ENCODE measurements around the gene SLC16A3.
A peak's percentile ranks its signal among the peaks of the same experiment; 100 is the strongest.

SLC16A3 gene

DNA sequence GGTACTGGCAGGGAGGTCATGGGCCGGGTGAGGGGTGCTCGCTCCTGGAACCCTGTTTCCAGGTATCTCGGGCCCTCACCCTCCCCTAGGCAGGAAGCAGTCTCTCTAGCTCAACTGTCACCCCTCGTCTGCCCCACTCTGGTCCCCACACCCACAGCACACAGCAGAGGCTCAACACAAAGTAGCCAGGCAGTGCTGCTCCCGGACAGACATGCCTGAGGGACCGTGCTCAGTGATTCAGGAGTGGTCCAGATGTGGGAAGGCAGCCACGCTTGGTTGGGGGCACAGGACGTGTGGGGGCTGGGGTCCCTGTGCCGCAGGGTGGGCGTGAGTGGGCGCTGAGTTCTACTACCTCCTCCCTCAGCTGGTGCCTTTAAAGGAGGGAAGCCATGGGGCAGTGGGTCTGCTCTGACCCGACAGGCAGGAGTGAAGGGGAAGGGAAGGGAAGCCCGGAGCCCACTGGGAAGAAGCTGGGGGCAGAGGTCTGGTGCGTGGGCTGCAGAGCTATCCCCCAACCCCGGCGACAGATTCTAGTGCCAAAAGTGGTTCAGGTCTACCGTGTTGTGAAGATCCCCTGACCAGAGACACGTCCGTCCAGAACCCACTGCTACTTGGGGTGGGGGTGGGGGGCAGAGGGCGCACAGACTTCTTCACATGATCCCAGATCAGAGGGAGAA, 11.8 kb downstream of the SLC16A3 start:
- peak overlapping the region; percentile 61 for H3K9ac ChIP-seq (ENCODE audit: low read depth, low read length)
- peaks cover 72% of the 10 kb centered on the region for H3K36me3 ChIP-seq (ENCODE audit: insufficient read depth, low read length)
- H3K4me1 ChIP-seq (ENCODE audit: control insufficient read depth, insufficient read depth, low read length) = peaks cover 82% of the 10 kb centered on the region

DNA sequence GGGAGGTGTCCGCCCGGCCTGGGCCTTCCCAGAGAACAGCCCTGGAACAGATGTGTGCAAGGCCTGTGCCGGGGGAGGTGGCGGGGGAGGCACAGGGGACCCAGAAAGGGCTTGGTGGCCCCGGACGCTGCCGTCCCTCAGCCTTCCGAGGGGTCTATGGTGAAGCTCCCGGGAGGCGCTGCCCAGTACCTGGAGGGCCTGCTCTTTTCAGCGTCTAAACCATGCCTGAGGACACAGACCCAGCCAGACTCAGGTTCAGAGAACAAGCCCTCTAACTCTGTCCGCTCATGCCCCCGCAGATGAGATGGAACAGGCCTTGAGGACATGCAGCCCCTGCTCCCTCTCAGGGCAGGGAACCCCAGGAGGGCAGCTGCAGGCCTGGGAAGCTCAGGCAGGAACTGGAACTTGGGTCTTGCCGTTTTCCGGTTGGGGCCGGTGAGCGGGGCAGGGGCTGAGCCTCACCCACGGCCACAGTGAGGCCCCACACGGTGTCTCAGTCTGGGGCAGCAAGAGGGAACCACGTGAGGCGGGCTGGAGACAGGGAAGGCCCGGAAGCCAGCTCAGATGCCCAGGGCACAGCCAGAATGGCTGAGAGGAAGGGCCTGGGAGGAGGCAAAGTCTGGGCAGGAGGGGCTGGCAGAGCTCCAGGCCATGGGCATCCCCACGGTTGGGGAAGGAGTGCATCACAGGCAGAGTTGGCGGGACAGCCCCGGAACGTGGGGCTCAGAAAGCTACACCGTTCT, 12.5 kb downstream of the SLC16A3 start:
- Histone ChIP-seq H3K27me3 (ENCODE audit: control insufficient read depth, insufficient read depth, low read length) (no peaks in the 10 kb centered on the region), H3K4me3 (ENCODE audit: low read length) (no peak overlapping the region), H3K9me3 (replicated peaks; ENCODE audit: low read length) (no peaks in the 10 kb centered on the region), H3K4me2 (ENCODE audit: low read length) (peak overlapping the region; percentile 37), H3K9ac (ENCODE audit: low read depth, low read length) (peak overlapping the region; percentile 61), H3K4me1 (ENCODE audit: control insufficient read depth, insufficient read depth, low read length) (peaks cover 81% of the 10 kb centered on the region), H3K36me3 (ENCODE audit: insufficient read depth, low read length) (peaks cover 72% of the 10 kb centered on the region)

More for the DNA sequence above, 11.8 kb downstream of the SLC16A3 start:
- peak overlapping the region; percentile 37 for H3K4me2 ChIP-seq (ENCODE audit: low read length)
- H3K9me3 ChIP-seq (replicated peaks; ENCODE audit: low read length) = no peaks in the 10 kb centered on the region
- no peaks in the 10 kb centered on the region for H3K27me3 ChIP-seq (ENCODE audit: control insufficient read depth, insufficient read depth, low read length)
- no peak overlapping the region for H3K4me3 ChIP-seq (ENCODE audit: low read length)

DNA sequence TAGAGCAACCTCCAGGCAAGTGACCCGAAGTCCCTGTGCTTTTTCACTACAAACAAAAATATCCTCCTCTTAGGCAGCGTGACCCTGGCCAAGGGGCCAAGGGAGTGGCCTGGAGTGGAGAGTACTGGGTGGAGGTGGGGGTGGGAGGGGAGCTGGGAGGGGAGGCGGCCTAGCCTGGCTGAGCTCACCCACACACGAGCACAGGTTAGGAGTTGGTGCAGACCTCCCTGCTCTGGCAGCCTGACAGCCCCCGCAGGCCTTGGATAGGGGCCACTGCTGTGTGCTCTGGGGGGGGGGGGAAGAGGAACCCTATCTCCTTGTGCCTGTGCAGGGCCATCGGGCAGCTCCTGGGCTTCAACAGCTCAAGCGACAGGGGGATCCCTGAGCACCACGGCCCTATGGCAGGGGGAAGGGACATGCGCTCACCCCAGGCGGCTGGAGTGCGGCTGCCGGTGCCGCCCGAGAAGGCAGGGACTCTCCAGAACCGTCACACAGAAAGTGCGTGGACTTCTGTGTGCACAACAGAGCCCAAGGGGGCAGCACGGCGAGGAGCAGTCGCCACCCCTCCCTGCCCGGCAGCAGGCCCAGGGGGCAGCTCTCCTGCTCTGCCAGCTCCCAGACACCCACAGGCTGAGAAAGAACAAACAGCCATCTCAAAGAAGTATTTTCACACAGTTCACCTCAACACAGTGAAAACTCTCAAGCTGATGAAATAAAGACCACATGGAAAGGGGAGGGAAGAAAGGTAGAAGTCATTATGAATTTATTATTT, 13.3 kb downstream of the SLC16A3 start:
- peak overlapping the region; percentile 37 for H3K4me2 ChIP-seq (ENCODE audit: low read length)
- H3K4me3 ChIP-seq (ENCODE audit: low read length) = no peak overlapping the region
- H3K9me3 ChIP-seq (replicated peaks; ENCODE audit: low read length) = no peaks in the 10 kb centered on the region
- H3K4me1 ChIP-seq (ENCODE audit: control insufficient read depth, insufficient read depth, low read length) = peaks cover 81% of the 10 kb centered on the region
- peak overlapping the region; percentile 61 for H3K9ac ChIP-seq (ENCODE audit: low read depth, low read length)
- no peaks in the 10 kb centered on the region for H3K27me3 ChIP-seq (ENCODE audit: control insufficient read depth, insufficient read depth, low read length)
- H3K36me3 ChIP-seq (ENCODE audit: insufficient read depth, low read length) = peaks cover 71% of the 10 kb centered on the region

DNA sequence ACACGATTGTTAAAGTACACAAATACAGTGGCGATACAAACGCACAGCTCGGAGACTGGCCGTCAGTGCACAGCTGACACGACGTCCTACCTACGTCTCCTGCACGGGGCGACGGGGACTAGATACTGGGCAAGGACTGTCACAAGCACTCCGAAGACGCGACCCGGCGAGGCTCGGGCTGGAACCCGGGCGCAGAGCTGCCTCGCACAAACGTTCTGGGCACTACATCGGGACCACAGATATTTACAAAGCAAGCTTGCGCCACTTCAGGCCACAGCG, 13.8 kb downstream of the SLC16A3 start:
- Histone ChIP-seq H3K4me1 (ENCODE audit: control insufficient read depth, insufficient read depth, low read length) (peaks cover 81% of the 10 kb centered on the region), H3K9me3 (replicated peaks; ENCODE audit: low read length) (no peaks in the 10 kb centered on the region), H3K27me3 (ENCODE audit: control insufficient read depth, insufficient read depth, low read length) (no peaks in the 10 kb centered on the region), H3K36me3 (ENCODE audit: insufficient read depth, low read length) (peaks cover 71% of the 10 kb centered on the region), H3K9ac (ENCODE audit: low read depth, low read length) (peak overlapping the region; percentile 33), H3K4me3 (ENCODE audit: low read length) (no peak overlapping the region), H3K4me2 (ENCODE audit: low read length) (peak overlapping the region; percentile 37)

DNA sequence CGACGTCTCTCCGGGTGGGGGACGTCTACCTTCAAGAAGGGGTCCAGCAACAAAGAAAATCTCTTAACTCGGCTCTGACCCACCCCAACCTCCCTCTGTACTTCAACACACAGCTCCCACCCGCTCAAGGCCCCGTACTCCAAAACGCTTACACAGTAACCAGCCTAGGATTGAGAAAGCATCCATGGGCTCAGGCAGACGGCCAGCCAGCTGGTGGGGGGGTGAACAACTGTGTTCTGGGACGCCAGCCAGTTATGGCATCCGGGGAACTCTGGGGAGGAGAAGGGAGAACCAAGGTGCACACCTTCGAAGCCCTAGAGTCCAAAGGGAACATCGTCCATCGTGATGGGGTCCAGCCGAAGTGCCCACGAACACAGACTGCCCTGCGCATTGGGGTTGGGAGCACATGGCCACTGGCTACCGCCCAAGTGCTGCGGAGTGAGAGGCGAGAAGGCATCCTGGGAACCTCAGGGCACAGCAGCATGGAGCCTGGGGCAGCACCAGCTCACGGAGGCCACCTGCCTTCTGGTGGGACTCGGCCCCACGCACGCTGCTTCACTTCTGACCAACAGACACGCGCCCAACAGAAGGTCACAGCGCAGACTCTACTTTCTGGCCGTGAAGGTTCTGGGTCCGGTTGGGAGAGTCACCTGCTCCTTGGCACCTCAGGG, 14.3 kb downstream of the SLC16A3 start:
- no peaks in the 10 kb centered on the region for H3K27me3 ChIP-seq (ENCODE audit: control insufficient read depth, insufficient read depth, low read length)
- H3K9ac ChIP-seq (ENCODE audit: low read depth, low read length) = peak overlapping the region; percentile 33
- peak overlapping the region; percentile 37 for H3K4me2 ChIP-seq (ENCODE audit: low read length)
- H3K36me3 ChIP-seq (ENCODE audit: insufficient read depth, low read length) = peaks cover 71% of the 10 kb centered on the region
- peaks cover 81% of the 10 kb centered on the region for H3K4me1 ChIP-seq (ENCODE audit: control insufficient read depth, insufficient read depth, low read length)
- H3K9me3 ChIP-seq (replicated peaks; ENCODE audit: low read length) = no peaks in the 10 kb centered on the region
- H3K4me3 ChIP-seq (ENCODE audit: low read length) = no peak overlapping the region

DNA sequence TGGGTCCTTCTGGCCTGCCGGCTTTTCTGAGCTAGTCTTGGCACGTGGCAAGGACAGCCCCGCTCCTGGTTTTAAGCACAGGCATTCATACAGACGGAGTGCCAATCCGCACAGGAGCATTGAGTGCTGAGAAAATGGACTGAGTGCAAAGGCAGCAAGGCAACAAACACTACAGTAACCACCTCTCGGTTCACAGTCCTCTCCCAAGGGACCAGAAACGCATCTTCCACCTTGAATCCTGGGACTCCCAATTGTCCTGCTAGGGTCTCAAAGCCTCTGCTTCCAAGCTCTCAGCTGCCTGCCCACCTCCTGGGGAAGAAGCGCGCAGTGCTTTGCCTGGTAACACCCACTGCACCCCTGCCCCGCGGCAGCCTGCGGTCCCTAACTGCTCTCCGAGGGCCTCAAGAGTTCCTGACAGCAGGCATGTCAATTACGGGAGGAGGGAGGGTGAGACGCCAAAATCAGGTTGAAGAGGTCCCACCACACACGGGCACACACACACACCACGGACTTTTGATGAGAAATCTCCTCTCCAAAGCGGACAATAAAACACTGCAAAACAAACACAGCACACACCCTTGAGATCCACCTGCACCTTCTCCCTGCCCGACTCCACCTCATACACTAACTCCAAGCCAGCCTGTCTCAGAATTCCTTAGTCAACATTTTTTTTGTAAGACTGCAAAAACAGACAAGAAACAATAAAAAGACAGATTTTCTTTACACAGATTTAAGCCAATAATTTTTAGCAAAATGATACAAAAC, 15.0 kb downstream of the SLC16A3 start:
- Histone ChIP-seq H3K9ac (ENCODE audit: low read depth, low read length) (no peak overlapping the region), H3K4me1 (ENCODE audit: control insufficient read depth, insufficient read depth, low read length) (peaks cover 76% of the 10 kb centered on the region), H3K4me3 (ENCODE audit: low read length) (no peak overlapping the region), H3K4me2 (ENCODE audit: low read length) (no peak overlapping the region), H3K9me3 (replicated peaks; ENCODE audit: low read length) (no peaks in the 10 kb centered on the region), H3K36me3 (ENCODE audit: insufficient read depth, low read length) (peaks cover 71% of the 10 kb centered on the region), H3K27me3 (ENCODE audit: control insufficient read depth, insufficient read depth, low read length) (no peaks in the 10 kb centered on the region)

DNA sequence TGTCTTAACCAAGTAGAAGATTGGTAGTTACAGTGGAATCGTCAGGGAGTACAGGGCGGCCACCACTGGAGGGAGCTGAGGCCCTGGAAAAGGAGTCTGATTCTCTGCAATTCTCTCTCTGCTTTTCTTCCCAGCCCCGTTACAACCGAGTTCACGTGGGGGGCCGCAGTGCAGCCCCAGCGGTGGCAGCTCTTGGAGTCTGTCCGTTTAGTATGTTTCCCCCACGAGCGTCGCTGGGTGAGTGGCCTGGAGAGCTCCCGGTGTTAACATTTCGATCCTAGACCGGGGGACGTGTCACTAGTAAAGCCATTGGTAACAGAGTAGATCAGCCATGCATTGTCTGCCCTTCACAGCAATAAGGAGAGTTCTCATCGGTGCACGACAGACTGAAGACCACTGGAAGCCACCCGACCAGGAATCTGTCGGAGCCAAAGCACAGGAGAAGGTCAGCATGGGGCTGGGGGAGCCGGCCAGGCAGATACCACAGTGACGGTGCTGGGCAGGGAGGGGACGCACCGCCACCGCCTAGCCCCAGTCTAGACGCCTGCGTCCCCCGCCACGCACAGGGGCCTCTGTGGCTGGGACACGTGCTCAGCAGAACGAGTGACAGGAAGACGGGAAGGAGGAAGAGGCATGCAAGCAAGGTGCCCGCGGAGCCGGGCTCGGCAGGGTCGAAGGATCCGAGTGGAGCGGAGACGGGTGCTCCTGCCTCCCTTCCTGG, 15.7 kb downstream of the SLC16A3 start:
- no peaks in the 10 kb centered on the region for H3K27me3 ChIP-seq (ENCODE audit: control insufficient read depth, insufficient read depth, low read length)
- H3K4me1 ChIP-seq (ENCODE audit: control insufficient read depth, insufficient read depth, low read length) = peaks cover 68% of the 10 kb centered on the region

DNA sequence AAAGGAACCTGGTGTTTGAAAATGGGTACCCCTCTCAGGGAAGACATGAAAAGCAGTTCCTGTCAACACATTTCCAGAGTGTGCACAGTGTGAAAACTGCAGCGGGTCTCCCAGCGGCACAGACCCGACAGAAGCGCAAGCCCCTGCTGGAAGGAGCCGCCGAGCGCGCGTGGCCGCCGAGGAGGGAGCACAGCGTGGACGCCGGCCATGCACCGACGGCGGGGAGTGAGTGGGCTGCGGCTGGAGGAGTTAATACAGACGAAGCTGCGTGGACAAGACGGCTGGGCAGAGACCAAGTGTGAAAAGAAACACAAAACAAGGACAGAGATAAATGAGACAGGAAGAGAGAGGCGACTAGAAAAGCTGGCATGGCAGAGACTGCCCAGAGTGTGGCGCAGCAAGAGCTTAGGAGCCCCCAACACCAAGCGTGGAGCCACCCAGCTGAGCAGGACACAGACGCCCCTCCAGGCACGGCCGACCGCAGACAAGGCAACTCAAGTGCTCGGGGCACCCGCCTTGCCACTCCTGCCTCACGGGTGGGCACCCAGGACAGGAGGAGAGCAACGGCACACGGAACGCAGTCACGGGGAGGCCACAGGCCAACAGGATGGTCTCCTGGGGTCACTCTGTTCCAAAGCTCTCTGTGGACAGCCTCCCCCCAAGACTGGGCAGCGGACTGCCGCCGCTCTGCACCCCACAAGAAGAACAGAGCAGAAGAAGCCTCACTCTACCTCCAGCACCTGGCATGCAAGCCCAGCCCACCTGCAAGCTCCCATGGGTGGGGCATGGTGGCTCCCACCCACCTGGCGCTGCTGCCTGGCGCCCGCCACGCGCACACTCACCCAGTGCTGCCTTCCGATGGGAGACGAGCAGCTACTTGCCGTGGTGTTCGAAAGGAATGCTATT, 16.5 kb downstream of the SLC16A3 start:
- Histone ChIP-seq H3K9ac (ENCODE audit: low read depth, low read length) (no peak overlapping the region), H3K27me3 (ENCODE audit: control insufficient read depth, insufficient read depth, low read length) (no peaks in the 10 kb centered on the region), H3K9me3 (replicated peaks; ENCODE audit: low read length) (no peaks in the 10 kb centered on the region), H3K4me3 (ENCODE audit: low read length) (no peak overlapping the region), H3K4me1 (ENCODE audit: control insufficient read depth, insufficient read depth, low read length) (peaks cover 60% of the 10 kb centered on the region), H3K36me3 (ENCODE audit: insufficient read depth, low read length) (peaks cover 74% of the 10 kb centered on the region), H3K4me2 (ENCODE audit: low read length) (no peak overlapping the region)

More for the DNA sequence above, 15.7 kb downstream of the SLC16A3 start:
- Histone ChIP-seq H3K9ac (ENCODE audit: low read depth, low read length) (no peak overlapping the region), H3K36me3 (ENCODE audit: insufficient read depth, low read length) (peaks cover 74% of the 10 kb centered on the region), H3K4me3 (ENCODE audit: low read length) (no peak overlapping the region), H3K9me3 (replicated peaks; ENCODE audit: low read length) (no peaks in the 10 kb centered on the region), H3K4me2 (ENCODE audit: low read length) (no peak overlapping the region)

DNA sequence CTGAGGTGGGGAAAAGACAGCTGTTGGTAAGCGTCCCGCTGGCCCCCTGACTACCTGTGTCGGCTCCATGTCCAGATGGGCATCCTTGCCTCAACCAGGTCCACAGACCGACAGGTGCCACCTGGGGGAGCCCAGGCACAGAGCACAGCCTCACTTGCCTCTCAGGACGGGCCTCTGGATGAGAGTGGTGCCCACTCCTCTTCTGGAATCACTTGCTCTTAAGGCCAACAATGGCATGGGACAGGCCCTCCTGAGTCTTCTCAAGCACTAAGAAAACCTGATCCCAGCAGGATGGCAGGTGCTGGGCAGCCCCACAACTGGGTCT, 17.2 kb downstream of the SLC16A3 start:
- Histone ChIP-seq H3K36me3 (ENCODE audit: insufficient read depth, low read length) (peaks cover 77% of the 10 kb centered on the region), H3K27me3 (ENCODE audit: control insufficient read depth, insufficient read depth, low read length) (no peaks in the 10 kb centered on the region)

More for the DNA sequence above, 17.2 kb downstream of the SLC16A3 start:
- Histone ChIP-seq H3K9ac (ENCODE audit: low read depth, low read length) (no peak overlapping the region), H3K4me3 (ENCODE audit: low read length) (no peak overlapping the region), H3K9me3 (replicated peaks; ENCODE audit: low read length) (no peaks in the 10 kb centered on the region), H3K4me1 (ENCODE audit: control insufficient read depth, insufficient read depth, low read length) (peaks cover 54% of the 10 kb centered on the region), H3K4me2 (ENCODE audit: low read length) (no peak overlapping the region)
